Left kidney (tissue), 2 donors: ENCODE data around the gene CENPN. TPM values are rescaled to one million over a fixed set of nuclear protein-coding genes. Genes with fewer than 3 reads are reported as not detected.
A peak's percentile ranks its signal among the peaks of the same experiment; 100 is the strongest.

Experiments used
- DNase-seq: peaks from one replicate; pipeline ENCODE4 v3.0.0-alpha.2; 2013
- polyA plus RNA-seq: library from polyadenylated mRNA; unstranded; fragments of 120-200 nt; gene quantifications from one replicate; pipeline ENCODE4 v1.2.1, GENCODE V29; 2013; ENCODE audit not compliant: insufficient read length

The CENPN gene
- polyA plus RNA-seq, 1 donor = 32.1 TPM

- no peak for DNase-seq
These were observed 16.4 kb upstream of the CENPN start for GRCh38 chr16:80990577-80990976.

DNA sequence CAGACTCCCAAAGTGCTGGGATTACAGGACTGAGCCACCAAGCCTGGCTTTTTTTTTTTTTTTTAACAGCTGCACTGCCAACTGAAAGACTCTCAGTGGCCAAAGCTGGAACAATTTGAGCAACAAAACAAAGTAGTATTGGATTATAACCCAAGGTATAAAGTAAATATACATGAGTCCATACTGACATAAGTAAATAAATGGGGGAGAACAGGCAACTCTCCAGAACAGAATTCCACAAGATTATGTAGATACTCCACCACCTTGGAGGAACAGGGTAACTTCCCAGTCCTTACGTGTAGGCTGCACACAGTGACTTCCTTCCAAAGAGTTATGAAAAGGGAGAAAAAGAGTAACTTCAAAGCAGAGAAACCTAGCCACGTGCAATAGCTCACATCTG, 16.0 kb upstream of the CENPN start:
- DNase-seq = no peak

GRCh38 chr16:80991792-80992430, 15.1 kb upstream of the CENPN start:
- DNase-seq = no peak

- DNase-seq = no peak
These were observed 14.2 kb upstream of the CENPN start for GRCh38 chr16:80992676-80993293.

DNA sequence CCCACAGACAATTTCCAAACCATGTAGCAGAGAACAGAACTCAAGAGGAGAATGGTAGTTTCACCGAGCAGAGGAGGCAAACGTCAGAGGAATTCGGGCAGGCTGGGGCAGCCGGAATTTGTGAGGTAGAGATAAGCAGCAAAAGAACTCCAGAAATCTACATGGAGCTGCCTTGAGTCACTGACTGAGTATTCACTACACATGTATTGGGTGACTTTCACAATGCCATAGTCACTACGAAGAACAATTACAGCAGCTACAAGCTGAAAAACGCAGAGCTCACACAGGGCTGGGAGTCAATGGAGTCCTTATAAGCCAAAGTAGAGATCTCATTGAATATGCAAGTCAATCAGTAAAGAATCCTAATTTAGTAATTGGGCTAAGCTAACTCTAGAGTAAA, 13.7 kb upstream of the CENPN start:
- no peak for DNase-seq

GRCh38 chr16:80993834-80994233, 13.2 kb upstream of the CENPN start:
- DNase-seq = no peak

GRCh38 chr16:80994451-80994850, 12.6 kb upstream of the CENPN start:
- no peak for DNase-seq

GRCh38 chr16:80996688-80997138, 10.3 kb upstream of the CENPN start:
- DNase-seq = peak; percentile 46

DNA sequence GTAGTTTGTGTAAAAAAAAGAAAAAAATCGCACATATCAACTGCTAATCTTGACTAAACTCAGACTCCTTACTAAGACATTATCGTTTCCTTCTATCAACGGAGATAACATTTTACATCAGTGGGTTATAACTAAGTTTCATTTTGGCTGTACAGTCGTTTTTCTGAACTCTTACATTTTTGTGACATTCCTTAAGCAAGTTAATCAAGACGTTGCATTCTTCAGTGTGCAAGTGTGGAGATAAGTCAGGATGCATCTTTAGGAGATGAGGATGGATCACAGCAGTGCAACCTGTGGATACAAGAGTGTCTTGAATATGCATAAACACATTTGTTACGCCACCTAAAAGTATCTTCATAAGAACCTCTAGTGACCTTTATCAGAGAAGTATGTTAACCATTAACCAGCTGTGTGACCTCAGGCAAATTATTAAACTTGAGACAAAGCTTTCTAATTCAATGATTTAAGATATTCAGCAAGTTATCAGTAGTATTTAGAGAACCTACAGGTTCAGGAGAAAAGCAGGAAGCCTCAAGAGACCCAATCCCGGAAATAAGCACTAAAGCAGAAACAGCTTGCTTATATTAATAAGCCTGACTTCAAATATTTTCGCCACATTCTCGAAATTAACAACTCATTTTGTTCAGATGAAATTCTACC, 9.7 kb upstream of the CENPN start:
- DNase-seq = peak; percentile 13

DNA sequence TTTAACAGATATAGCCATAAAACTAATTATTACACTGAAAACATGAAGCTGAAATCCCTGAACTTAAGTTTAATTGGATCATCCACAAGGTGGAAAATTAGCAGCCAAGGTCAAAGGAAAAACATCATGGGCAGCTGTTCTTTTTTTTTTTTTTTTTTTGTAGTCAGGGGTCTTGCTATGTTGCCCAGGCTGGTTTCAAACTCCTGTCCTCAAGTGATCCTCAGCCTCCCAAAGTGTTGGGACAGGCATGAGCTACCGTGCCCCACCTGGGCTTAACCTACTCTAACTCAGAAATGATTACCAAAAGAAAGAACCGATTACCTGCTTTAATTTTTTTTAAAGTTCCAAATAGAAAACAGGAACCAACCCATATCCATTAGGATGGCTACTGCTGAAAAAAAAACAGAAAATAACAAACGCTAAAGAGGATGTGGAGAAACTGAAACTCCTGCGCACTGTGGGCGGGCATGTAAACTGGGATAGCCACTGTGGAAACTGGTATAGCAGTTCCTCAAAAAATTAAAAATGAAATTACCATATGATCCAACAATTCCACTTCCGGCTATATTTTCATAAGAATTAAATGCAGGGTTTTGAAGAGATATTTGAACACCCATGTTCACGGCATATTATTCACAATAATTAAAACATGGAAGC, 8.9 kb upstream of the CENPN start:
- no peak for DNase-seq

- no peak for DNase-seq
These were observed 6.1 kb upstream of the CENPN start for GRCh38 chr16:81000873-81001272.

DNA sequence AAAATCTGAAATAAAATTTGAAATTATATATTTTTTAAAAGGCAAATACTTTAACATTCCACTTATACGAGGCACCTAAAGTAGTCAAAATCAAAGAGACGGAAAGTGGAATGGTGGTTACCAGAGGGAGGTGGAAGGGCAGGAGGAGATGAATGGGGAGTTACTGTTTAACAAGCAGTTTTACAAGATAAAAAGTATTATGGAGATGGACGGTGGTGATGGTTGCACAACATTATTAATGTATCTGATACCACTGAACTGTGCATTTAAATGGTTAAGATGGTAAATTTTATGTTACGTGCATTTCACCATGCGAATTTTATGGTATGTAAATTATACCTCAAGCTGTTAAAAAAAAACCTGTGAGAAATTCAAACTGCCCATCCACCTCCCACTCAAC, 5.7 kb upstream of the CENPN start:
- no peak for DNase-seq

GRCh38 chr16:81003064-81003463, 4.0 kb upstream of the CENPN start:
- no peak for DNase-seq

DNA sequence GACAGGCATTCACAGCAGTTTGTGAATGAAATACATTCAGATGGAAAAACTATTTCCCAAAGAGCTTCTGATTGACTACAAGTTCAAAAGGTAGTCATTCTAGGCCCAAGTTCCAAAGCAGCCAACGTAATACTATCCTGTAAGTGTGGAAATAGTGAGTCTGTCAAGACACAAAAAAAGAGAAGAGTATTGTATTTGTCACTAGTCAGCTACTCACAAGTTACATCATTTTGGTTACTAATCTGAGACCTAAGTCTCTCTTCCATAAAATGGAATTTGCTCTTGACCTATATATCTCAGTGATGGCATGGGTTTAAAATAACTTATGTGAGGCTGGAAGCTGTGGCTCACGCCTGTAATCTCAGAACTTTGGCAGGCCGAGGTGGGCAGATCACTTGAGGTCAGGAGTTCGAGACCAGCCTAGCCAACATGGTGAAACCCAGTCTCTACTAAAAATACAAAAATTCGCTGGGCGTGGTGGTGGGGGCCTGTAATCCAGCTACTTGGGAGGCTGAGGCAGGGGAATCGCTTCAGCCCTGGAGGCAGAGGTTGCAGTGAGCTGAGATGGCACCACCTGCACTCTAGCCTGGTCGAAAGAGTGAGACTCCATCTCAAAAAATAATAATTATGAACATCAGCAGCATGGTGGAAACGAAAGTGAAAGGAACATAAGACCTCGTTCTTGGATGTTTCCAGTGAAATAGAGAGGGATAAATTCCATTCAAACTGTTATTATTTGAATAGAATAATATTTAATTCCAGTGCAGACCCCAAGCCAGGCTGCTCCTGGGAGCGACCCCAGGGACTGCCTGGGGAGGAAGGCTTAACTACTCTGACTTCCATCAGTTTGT, 3.2 kb upstream of the CENPN start:
- no peak for DNase-seq

- DNase-seq = peak; percentile 79
These were observed 2.2 kb upstream of the CENPN start for GRCh38 chr16:81004646-81005353.

DNA sequence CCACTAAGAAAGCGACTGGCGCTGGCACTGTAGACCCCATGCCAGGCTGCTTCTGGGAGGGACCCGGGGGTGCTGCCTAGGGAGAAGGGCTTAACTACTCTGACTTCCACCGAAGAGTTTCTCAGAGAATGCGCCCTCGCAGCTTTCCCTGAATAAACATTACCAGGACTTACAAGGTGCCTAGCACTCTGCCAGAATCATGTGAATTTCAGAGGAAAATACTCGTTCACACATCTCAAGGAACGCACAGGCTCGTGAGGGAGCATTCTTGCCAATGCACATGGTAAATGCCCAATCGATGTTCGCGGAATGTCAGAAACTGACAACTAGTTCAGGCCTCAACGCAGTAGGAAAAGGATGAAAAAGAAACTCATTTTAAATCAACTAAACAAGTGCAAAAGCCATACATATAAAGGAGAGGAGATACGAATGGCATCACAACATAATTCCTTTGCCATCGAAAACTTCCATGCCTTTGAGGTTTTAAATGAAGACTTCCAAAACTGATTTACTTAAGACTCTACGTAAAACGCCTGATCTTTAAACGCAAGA, 1.3 kb upstream of the CENPN start:
- peak; percentile 13 for DNase-seq

GRCh38 chr16:81006211-81006812, 702 bp upstream of the CENPN start:
- peak; percentile 33 for DNase-seq

DNA sequence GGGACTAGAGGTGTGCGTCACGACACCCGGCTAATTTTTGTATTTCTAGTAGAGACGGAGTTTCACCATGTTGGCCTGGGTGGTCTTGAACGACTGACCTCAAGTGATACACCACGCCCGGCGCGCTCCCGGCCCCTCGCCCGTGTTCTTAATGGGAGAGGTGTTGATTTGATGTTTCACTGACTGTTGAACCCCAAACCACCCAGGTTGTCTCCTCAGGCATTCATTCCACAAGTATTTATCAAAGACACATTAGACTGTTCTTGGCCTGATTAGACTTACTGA, 1.4 kb downstream of the CENPN start:
- DNase-seq = no peak

- no peak for DNase-seq
These were observed 6.0 kb downstream of the CENPN start for GRCh38 chr16:81012974-81013373.

DNA sequence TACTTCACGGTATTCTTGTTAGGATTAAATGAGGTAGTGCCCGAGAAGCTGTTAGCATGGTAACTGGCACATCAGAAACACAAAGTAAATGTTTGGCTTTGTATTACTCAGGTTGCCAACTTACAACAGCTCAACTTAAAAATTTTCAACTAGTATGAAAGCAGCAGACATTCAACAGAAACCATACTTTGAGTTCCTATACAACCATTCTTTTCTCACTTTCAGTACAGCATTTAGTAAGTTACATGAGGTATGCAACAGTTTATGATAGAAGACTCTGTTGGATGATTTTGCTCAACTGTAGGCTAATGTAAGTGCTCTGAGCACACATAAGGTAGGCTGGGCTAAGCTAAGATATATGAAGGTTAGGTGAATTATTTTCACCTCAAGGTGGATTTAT, 7.7 kb downstream of the CENPN start:
- no peak for DNase-seq

- no peak for DNase-seq
These were observed 11.5 kb downstream of the CENPN start for GRCh38 chr16:81018496-81018895.
